Mucosa of descending colon (tissue), 3 donors: Measurements from ENCODE around the gene SH3RF2. TPM values are rescaled to one million over a fixed set of nuclear protein-coding genes. Genes with fewer than 3 reads are reported as not detected.

Experiments
- ATAC-seq: fragments of 200-7000 bp; cut with Tn5 transposase; one replicate; pipeline ENCODE4 v1.9.1; 2020; ENCODE audit warnings: mild to moderate bottlenecking, moderate library complexity
- DNase-seq, 3 donors: peaks; one replicate each; pipeline ENCODE4 v3.0.0-alpha.2; 2020
- H3K36me3 ChIP-seq: fragments of 200-600 bp; one replicate; pipeline ENCODE4 v1.8.0; 2021; ENCODE audit warnings: low read depth, mild to moderate bottlenecking
- H3K4me1 ChIP-seq: fragments of 200-600 bp; one replicate; pipeline ENCODE4 v1.8.0; 2021; ENCODE audit warnings: low read depth, mild to moderate bottlenecking
- H3K4me3 ChIP-seq: fragments of 200-600 bp; one replicate; pipeline ENCODE4 v1.8.0; 2021; ENCODE audit warnings: mild to moderate bottlenecking
- H3K9me3 ChIP-seq: fragments of 200-600 bp; one replicate; pipeline ENCODE4 v1.8.0; 2021; ENCODE audit warnings: mild to moderate bottlenecking
- CTCF ChIP-seq: fragments of 200-600 bp; IDR thresholded peaks from one replicate; pipeline ENCODE4 v1.8.0; 2022; ENCODE audit warnings: antibody characterized with exemption, mild to moderate bottlenecking
- intact Hi-C, 2 donors: fragments of 100-400 bp; cut with DNase I in 1 of 2; cut with micrococcal nuclease in 1 of 2; formaldehyde crosslinking; loops; one replicate each; pipeline versions ENCODE4 v1.11.0 to v1.11.1; 2022; cut with DNase I, micrococcal nuclease
- total RNA-seq, 3 donors: library from RNA; stranded (reverse); fragmentation: NEBNext Ultra II Directional in 2 of 3; extraction: Animal tissue kit (Norgen Biotek cat#: 25700) in 2 of 3; gene quantifications; one replicate each; pipeline versions ENCODE4 v1.2.1 to v1.2.4, GENCODE V29; 2021 to 2023
- donor health status: DM: no; HTN: no; CAD: no; lungs with moderate emphysema.
- donor health status: DM: no; HTN: no; CAD: no.
- donor health status: DM: no; HTN: yes; CAD: no.

SH3RF2 gene
- total RNA-seq, 3 donors from 2014 or later = 36.8 to 99.7 (median 61.5) TPM

- no peak for DNase-seq
- Histone ChIP-seq H3K9me3 (no peaks in the 10 kb centered on the region), H3K4me3 (no peak overlapping the region), H3K4me1 (no peaks in the 10 kb centered on the region), H3K36me3 (no peaks in the 10 kb centered on the region)
- peak; percentile 60 for ATAC-seq
- intact Hi-C loops = no loop called here
- no peak for TF ChIP-seq CTCF
These were observed 140.1 kb downstream of the SH3RF2 start for GRCh38 chr5:146076455-146076854.

GRCh38 chr5:146078566-146078965 is 142.2 kb downstream of the SH3RF2 start:
- no peak for DNase-seq
- no peak for TF ChIP-seq CTCF
- no peak for ATAC-seq

GRCh38 chr5:146079695-146080373 is 143.5 kb downstream of the SH3RF2 start:
- Histone ChIP-seq H3K9me3 (no peaks in the 10 kb centered on the region), H3K36me3 (no peaks in the 10 kb centered on the region), H3K4me1 (no peaks in the 10 kb centered on the region), H3K4me3 (no peak overlapping the region)
- no peak for ATAC-seq
- no peak for TF ChIP-seq CTCF
- intact Hi-C loops = no loop called here
- no peak for DNase-seq

More at GRCh38 chr5:146078566-146078965, 142.2 kb downstream of the SH3RF2 start:
- intact Hi-C loops = no loop called here
- Histone ChIP-seq H3K36me3 (no peaks in the 10 kb centered on the region), H3K4me3 (no peak overlapping the region), H3K9me3 (no peaks in the 10 kb centered on the region), H3K4me1 (no peaks in the 10 kb centered on the region)

- ATAC-seq = no peak
- no peak overlapping the region for H3K4me3 ChIP-seq
- no peak for TF ChIP-seq CTCF
- intact Hi-C loops = no loop called here
- H3K36me3 ChIP-seq = no peaks in the 10 kb centered on the region
- DNase-seq = no peak
- no peaks in the 10 kb centered on the region for H3K4me1 ChIP-seq
- no peaks in the 10 kb centered on the region for H3K9me3 ChIP-seq
These were observed 145.2 kb downstream of the SH3RF2 start for GRCh38 chr5:146081556-146081955.

GRCh38 chr5:146082798-146083197 is 146.4 kb downstream of the SH3RF2 start:
- intact Hi-C loops = no loop called here
- Histone ChIP-seq H3K9me3 (no peaks in the 10 kb centered on the region), H3K4me1 (no peaks in the 10 kb centered on the region), H3K36me3 (no peaks in the 10 kb centered on the region), H3K4me3 (no peak overlapping the region)
- ATAC-seq (peak; percentile 46), DNase-seq (no peak)
- no peak for TF ChIP-seq CTCF

GRCh38 chr5:146084376-146084775 is 148.0 kb downstream of the SH3RF2 start:
- TF ChIP-seq CTCF = no peak
- no peak for ATAC-seq

More at GRCh38 chr5:146084376-146084775, 148.0 kb downstream of the SH3RF2 start:
- intact Hi-C loops = no loop called here
- no peak overlapping the region for H3K4me3 ChIP-seq
- no peaks in the 10 kb centered on the region for H3K9me3 ChIP-seq
- no peaks in the 10 kb centered on the region for H3K4me1 ChIP-seq
- no peaks in the 10 kb centered on the region for H3K36me3 ChIP-seq
- no peak for DNase-seq
